SHP77 (cell line): ENCODE results near the gene CAMK2B.
"Not testable (repeated sequence)": the region's sequence is repeated elsewhere in the genome, so short reads cannot be mapped to it uniquely, and the experiment has no call there.

ENCODE experiments used
- DNase-seq, 2 experiments: peaks; one replicate each; lab custom pipeline; 2025; lab: John Stamatoyannopoulos, UW

Gene CAMK2B

DNA sequence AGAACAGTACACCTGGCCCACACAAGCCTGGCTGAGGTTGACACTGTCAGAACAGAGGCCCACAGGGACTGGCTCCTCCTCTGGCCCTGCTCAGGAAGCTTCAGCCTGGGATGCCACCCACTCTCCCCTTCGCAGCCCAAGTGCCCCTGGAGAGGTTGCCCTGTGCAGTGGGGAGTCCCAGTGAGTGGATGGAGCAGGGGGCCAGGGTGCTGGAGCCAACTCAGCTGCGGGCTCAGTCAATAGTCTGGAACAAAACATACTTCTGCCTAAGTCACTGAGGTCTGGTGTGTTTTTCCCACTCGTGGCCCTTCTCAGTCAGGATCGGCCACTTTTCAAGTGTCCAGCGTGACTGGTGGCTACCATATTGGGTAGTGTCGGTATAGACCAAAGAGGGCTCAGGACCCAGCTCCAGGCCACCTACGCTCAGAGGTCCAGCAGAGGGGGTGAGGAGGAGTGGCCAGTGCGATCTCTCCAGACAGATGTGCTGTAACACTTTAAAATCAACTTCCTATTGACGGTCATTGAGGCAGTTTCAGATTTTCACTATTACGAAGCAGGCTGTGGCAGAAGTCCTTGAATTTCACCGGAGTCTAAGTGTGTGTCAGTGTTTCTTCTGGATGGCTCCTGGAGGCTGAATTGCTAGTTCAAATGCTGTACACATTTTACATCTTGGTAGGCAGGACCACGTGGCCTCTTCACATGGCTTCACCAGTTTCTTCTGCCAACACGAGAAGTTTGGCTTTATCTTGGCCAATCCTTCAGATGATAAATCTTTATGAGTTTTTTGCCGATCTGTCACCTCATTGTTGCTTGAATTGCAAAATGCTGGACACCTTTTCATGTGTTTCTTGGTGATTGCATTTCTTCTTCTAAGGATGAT lies 135.2 kb downstream of the CAMK2B start:
- DNase-seq: no peak

DNA sequence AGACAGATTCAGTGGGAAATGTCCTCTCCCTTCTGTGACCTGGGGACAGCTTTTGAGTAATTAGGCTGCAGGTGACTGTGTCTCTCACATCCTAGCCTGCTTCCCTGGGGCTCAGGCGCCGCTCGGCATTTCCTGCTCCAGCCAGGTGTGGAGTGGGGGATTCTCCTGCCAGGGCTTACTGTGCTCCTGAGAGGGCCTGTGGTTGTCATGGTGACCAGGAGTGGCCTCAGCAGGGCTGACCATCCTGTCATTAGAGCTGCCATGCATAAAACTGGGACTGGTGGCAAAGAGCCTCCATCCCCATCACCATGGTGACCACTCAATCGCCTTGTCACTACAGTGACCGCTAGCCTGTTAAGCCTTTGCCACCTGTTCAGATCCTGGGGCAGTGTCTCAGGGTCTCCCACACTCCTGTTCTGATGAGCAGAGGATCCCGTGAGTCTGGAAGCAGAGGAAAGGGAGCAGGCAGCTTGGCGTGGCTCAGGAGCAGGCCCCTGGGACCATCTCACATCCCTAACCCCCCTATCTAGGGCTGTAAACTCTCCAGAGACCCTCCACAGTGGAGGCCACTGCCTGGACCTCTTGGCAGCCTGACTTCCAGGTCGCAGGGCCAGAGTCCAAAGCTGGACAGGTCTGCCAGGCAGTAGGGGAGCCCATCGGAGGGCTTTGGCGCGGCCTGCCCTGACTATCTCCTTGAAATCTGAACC lies 136.0 kb downstream of the CAMK2B start, which contains the start of gene GCK:
GCK (minus strand) TSS at position 154 of the 707 bp plus-strand sequence. CDS start 486 bp downstream, outside the sequence.
- peak; percentile 44 to 52 for DNase-seq

DNA sequence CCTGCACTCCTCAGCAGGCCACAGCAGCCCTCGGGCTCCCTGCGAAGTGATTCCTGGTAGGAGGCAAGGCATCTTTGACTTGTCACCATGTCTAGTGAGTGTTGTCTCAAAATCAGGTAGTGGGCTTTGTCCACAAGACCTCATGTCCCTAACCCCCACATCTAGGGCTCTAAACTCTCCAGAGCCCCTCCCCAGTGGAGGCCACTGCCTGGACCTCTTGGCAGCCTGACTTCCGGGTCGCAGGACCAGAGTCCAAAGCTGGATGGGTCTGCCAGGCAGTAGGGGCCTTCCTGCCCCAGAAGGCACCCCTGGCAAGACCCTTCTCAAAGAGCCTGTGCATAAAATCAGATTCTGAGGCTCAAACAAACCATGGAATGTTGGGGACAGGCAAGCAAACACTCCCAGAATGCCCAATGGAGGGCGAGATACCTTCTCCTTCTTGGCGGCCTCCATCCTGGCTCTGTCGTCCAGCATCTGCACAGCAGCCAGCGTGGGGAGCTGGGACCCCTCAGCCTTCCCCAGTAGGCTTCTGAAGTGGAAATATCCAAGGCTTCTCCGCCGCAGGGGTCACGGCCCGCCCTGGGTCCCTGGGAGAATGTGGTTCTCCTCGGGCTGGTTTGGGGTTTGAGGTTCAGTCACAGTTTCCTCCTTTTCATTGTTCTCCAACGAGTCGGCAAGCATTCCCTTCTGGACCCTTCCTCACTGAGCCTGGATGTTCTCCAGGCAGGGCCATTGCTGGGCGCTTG lies 136.7 kb downstream of the CAMK2B start:
- no peak for DNase-seq

DNA sequence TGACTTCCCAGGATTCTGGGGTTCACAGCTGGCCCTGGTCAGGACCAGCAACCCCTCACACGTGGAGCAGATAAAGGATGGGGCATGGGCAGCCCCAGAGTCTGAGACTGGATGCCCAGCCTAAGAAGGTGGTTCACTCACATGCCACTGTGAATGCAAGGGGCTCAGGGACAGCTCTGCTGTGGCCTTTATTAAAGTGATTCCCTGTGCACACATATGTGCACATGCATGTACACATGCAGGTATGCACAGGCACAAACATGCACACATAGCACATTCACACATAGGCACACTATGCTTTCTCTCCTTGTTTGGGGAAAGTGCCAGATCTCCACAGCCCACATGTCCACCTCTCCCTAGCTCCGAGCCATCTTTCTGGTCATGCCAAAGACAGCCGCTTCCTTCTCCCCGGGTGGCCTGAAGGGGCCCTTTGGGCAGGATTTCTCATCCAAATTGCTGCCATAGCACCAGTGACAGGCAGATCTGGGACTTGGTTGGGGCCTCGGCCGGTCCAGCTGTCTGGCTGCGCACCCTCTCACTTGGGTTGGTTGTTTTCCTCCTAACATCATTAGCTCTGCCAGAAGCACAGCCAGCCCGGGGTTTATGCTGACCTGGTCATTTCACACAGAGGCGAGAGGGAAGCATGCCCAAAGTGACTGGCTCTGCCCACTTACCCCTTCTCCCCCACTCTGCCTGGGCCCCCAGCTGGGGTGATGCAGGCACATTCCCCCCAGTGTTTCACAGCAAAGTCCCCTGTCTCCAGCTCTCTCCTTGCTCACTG lies 137.6 kb downstream of the CAMK2B start:
- no peak for DNase-seq

DNA sequence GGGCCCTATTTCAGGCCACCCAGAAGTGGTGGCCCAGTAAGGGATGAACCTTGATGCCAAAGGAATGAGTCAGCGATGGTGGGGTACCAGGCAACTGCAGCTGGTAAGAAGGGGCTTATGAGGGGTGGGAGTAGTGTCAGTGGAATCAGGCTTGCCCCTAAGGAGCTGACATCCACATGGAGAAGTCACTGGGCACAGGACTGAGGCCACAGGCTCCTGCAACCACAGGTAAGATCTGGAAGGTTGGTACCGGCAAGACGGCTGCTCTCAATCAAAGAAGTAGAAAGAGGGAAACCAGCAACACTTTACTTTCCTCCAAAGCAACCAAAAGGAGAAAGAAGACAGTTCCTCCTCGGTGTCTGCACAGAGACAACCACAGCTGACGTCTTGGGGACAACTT lies 138.7 kb downstream of the CAMK2B start:
- DNase-seq: no peak

DNA sequence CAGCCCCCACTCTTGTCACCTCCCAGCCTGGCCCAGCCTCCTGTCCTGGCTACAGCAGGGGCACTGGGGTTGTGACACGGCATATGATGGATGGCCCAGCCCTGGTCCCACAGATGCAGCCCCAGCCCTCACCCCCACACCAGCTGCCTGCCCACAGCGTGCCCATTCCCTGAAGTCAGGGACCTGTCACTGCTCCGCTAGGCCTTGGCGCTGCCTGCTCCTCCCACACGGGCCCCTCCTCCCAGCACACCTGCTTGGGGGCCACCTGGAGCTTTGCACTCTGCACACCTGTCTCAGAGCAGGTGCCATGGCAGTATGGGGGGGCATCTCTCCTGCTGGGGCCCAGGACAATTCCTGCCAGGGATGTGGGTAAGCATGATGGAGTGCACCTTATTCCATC lies 139.7 kb downstream of the CAMK2B start:
- no peak for DNase-seq

DNA sequence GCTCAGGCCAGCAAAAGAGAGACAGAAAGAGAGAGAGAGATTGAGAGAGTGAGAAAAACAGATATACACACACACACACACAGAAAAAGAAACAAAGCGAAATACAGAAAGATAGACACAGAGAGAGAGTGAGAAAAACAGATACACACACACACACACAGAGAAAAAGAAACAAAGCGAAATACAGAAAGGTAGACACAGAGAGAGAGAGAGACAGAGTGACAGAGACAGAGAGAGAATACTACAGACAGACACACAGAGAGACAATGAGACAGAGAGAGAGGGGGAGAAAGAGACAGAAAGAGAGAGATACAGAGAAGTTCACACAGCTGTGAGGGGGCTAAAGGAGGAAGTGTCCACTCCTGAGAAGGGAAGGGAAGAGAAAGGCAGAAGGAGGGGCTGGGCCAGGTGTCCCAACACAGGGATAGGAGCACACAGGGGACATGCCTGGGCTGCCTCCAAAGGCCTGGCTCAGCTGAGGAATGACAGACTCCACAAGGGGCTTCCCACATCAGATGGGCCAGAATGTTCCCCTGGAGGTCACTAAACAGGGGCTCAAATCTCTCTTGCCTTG lies 140.4 kb downstream of the CAMK2B start:
- DNase-seq: no peak

DNA sequence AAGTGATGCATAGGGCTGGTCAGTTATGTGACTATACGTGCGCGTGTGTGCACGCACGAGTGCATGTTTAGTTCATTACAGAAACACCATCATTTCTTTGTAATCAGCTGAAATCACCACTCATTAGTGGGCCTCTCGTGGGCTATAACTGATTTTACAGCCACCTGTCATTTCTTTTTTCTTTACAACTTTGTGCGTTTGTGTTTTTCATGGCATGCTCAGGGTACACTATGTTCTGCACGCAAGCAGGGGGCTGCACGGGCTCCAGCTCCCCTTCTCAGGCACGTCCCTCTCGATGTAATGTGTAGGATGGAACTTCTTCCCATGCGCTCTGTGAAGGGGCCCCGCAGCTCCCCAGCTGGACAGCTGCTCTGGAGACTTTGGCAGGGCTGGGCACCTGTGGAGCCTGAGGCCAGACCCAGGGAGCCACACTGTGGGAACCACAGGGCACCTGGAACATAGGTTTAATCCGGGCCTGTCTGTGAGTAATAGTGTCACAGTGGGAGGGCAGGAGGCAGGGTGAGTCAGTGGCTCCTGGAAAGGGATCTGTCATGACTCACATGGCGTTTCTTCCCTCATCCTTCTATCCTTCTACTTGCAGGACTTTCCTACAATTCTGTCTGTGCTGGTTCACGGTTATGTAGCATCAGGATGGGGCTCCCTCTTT lies 141.1 kb downstream of the CAMK2B start:
- DNase-seq: no peak

DNA sequence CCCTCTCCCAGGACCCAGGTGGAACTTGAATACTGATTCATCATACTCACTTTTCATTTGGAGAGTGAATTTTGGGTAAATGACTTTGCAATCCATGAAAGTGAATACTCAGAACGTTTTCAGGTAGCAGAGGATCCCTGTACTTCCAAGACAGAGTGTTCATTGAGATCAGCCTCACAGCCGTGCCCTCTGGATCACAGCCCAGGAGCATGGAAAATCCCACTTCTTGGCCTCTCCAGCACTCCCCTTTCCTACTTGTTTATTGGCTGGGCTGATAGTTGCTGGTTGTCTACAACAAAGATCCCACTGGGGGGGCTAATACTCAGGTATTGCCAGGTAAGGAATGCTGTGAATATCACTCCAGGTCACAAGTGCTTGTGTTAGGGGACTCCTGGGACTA lies 142.0 kb downstream of the CAMK2B start:
- DNase-seq: no peak

DNA sequence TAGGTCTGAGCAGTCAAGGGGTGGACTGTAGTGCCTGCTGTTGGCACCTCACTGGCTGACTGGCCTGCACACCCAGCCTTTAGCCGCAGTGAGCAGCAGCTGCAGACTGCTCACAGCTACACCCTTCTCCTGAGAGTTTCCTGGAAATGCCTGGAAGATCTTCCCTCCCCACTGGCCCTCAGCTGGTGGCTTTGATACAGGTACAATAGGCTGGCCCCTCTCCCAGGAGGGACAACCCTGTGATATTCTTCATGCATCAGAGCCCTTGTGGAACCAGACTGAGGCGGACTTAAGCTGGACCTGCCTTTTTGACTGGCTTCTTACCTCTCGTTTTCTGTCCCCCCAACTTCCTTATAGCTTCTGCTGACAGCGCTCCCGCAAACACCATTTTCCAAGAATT lies 142.6 kb downstream of the CAMK2B start:
- DNase-seq: no peak

DNA sequence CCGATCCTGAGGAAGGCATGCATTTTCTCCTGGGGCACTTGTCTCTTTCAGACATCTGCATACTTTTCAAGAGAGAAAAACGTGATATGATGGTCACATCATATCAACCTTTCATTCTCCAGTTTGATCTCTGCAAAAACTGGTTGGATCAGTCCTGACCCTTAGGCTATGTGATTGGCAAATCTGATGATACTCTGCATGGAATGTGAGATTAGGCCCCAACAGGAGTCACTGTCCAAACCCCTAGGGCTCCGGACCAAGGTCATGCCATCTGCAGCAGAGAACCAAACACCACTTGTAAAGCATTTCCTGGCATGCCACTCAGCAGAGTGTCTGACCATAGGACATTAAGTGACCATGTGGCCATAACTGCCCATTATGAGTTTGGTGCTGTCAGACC lies 144.8 kb downstream of the CAMK2B start:
- DNase-seq: no peak

DNA sequence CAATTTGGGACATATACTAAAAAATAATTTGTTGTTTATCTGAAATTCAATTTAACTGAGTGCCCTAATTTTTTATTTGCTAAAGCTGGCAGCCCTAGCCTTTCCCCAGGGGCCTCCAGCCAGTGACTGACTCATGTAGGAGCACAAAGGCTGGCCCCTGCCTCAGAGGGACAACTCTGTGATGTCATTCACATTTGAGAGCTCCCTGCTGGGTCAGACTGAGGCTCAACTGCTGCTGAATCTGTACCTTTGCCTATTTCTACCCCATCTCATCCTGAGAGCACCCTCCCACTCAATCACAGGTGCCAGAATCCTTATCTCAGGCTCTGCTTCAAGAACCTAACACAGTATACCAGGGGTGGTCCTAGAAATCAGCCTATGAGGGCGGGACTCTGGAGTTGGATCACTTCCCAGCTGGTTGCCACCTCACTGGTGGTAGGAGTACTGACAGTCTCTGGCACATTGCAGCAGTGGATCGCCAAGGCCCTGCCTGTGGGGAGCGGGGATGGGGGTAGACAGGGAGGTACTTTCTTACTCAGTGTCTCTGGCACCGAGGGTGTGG lies 147.7 kb downstream of the CAMK2B start:
- no peak for DNase-seq

DNA sequence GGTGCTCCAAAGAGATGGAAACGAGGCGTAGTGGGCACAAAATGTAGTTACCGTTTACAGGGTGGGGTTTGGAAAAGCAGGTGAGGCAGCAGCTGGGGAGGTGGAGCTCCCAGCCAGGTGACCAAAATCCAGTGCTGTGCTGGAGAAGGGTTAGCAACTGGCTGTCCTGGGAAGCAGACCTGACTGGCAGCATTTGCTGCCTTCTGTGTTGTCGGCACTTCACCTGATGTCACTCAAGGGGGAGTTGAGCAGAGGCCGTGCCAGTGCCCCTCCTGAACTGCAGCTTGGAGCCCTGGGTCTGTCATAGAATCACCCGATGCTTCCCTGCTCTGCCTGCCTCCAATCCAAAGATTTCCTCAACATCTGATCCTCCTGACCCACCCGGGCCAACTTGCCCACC lies 148.9 kb downstream of the CAMK2B start:
- no peak for DNase-seq

DNA sequence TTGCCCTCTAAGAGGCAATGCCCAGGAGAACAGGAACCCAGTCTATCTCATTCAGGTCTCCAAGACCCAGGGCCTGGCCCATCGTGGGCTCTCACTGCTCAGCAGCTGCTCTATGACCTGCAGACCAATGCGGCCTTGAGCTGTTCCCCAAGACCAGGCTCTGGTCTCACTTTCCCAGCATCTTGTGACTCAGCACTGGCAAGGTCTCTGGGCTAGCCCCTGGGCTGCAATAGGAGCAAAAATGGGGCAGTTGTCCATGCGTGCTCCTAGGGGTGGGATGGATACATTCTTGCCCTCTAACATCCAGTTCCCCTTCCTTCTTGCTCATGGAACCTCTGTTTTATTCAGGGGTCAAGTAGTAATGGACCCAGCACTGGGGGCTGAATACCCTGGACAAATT lies 149.7 kb downstream of the CAMK2B start:
- DNase-seq: no peak

DNA sequence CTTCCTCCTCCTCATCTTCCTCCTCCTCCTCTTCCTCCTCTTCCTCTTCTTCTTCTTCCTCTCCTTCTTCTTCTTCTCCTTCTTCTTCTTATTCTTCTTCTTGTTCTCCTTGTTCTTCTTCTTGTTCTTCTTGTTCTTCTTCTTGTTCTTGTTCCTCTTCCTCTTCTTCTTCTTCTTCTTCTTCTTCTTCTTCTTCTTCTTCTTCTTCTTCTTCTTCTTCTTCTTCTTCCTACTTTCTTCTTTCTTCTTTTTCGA lies 150.8 kb downstream of the CAMK2B start:
- DNase-seq: not testable (repeated sequence)

DNA sequence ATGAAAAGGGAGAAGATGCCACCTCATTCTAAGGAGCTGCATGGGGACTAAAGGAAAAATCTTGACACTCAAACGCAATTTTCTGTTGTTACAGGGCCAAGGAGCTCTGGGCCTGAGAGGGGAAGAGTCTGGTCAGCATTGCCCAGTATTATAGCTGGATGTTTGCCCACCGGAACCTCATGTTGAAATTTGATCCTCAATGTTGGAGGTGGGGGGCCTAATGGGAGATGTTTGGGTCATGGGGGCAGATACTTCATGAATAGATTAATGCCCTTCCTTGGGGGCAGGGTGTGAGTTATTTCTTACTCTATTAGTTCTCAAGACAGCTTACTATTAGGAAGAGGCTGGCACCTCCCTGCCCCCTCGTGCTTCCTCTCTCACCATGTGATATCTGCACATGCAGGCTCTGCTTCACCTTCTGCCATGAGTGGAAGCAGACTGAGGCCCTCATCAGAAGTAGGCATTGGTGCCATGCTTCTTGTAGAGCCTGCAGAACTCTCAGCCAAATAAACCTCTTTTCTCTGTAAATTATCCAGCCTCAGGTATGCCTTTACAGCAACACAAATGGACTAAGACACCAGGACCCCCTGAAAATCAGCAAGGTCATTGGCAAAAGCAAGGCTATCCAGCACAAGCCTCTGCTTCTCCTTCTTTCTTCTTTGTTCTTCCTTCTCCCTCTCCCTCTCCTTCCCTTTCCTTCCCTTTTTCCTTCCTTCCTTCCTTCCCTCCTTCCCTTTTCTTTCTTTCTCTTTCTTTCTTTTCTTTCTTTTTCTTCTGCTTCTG lies 151.3 kb downstream of the CAMK2B start:
- no peak for DNase-seq

DNA sequence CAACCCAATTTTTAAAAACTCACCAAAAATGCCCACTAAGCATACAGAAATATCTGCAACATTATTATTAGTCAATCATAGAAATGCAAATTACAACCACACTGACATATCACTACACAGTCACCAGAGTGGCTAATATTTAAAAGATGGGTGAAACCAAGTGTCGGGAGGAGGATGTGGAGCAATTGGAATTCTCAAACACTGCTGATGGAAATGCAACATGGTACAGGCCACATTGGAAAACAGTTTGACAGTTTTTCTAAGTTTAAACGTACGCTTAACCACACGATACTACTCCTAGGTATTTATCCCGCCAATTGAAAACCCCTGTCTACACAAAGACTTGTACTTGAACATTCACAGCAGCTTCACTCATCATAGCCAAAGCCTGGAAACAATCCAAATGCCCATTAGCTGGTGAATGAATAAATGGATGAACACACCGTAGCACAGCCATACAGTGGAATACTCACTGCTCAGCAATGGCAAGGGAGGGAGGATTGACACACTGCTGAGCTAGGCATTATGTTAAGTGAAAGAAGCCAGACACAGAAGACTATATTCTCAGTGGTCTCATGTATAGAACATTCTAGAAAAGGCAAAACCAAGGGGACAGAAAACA lies 152.5 kb downstream of the CAMK2B start:
- no peak for DNase-seq

DNA sequence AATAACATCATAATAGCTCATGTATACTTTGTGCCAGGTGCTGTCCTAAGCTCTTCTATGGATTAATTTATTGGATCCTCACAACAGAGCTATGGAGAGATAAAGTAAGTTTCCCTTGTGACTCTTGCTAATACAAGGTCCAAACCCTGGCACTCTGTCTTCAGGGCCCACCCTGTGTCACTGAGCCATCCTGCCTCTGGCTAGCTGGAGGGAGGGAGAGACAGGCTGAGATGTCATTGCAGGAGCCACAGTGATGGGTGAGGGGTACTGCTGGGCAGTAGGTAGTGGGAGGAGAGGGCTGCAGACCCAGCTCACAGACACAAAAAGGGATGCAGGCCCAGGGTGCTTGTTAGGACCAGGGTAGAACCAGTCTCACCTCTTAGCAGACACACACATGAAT lies 153.0 kb downstream of the CAMK2B start:
- DNase-seq: no peak

DNA sequence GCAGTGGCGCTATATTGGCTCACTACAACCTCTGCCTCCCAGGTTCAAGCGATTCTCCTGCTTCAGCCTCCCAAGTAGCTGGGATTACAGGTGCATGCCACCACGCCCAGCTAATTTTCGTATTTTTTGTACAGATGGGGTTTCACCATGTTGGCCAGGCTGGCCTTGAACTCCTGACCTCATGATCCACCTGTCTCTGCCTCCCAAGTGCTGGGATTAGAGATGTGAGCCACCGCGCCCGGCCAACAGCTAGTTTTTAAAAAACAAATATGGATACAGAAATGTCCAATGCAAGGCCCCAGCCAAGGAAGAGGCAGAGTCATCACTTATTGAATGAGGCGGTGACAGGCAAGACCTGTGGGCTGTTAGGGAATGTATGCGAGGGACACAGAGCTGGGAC lies 153.5 kb downstream of the CAMK2B start:
- not testable (repeated sequence) for DNase-seq

DNA sequence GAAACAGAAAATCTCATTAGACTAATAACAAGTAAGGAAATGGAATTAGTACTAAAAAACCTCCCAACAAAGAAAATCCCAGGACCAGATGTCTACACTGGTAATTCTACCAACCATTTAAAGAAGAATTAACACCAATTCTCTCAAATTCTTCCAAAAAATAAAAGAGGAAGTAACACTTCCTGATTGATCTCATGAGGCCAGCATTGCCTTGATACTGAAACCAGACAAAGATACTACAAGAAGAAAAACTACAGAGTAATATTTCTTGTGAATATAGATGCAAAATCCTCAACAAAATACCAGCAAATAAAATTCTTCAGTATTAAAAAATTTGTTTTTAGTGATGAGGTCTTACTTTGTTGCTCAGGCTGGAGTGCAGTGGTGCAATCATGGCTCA lies 157.5 kb downstream of the CAMK2B start:
- no peak for DNase-seq
